HEK293T (cell line): Measurements from ENCODE around the gene ATP23.

Experiments
- CTCF ChIA-PET: fragments of 350-600 bp; formaldehyde crosslinking; extraction: SDS; loops from one replicate; lab custom pipeline; 2021; ENCODE audit warnings: antibody characterized with exemption, inconsistent platforms; lab: Yijun Ruan, JAX
- POLR2A ChIA-PET: fragments of 350-600 bp; formaldehyde crosslinking; extraction: SDS; loops from one replicate; lab custom pipeline; 2020; ENCODE audit warnings: antibody characterized with exemption, inconsistent platforms; lab: Yijun Ruan, JAX
- DNase-seq: peaks from one replicate; pipeline ENCODE4 v3.0.0; 2012; ENCODE audit warnings: mixed read lengths; ENCODE audit errors: extremely low spot score
- ARNT ChIP-seq: fragments of 450-650 bp; IDR thresholded peaks from 2 replicates; pipeline ENCODE4 v1.6.1; 2017; ENCODE audit warnings: mild to moderate bottlenecking
- BHLHE40 ChIP-seq: fragments of 450-650 bp; IDR thresholded peaks from 2 replicates; pipeline ENCODE4 v1.6.1; 2016; ENCODE audit warnings: mild to moderate bottlenecking, moderate library complexity, borderline replicate concordance
- CTBP1 ChIP-seq: fragments of 450-650 bp; IDR thresholded peaks from 2 replicates; pipeline ENCODE4 v1.6.1; 2016; ENCODE audit warnings: borderline replicate concordance
- ELF4 ChIP-seq: fragments of 450-650 bp; IDR thresholded peaks from 2 replicates; pipeline ENCODE4 v1.6.1; 2017; ENCODE audit warnings: antibody characterized with exemption
- FOXA1 ChIP-seq: fragments of 450-650 bp; IDR thresholded peaks from 2 replicates; pipeline ENCODE4 v1.6.1; 2016; ENCODE audit warnings: mild to moderate bottlenecking
- FOXK2 ChIP-seq: fragments of 450-650 bp; IDR thresholded peaks from 2 replicates; pipeline ENCODE4 v1.6.1; 2016; ENCODE audit warnings: mild to moderate bottlenecking
- FOXM1 ChIP-seq: fragments of 450-650 bp; IDR thresholded peaks from 2 replicates; pipeline ENCODE4 v1.6.1; 2017; ENCODE audit warnings: mild to moderate bottlenecking, borderline replicate concordance
- HDGF ChIP-seq: fragments of 450-650 bp; IDR thresholded peaks from 2 replicates; pipeline ENCODE4 v1.6.1; 2017; ENCODE audit warnings: antibody characterized with exemption, borderline replicate concordance
- L3MBTL2 ChIP-seq: fragments of 450-650 bp; conservative IDR thresholded peaks from 2 replicates; pipeline ENCODE4 v1.6.1; 2016; ENCODE audit warnings: mild to moderate bottlenecking
- LEF1 ChIP-seq: fragments of 450-650 bp; IDR thresholded peaks from 2 replicates; pipeline ENCODE4 v1.6.1; 2017; ENCODE audit warnings: mild to moderate bottlenecking, borderline replicate concordance
- NFRKB ChIP-seq: fragments of 450-650 bp; IDR thresholded peaks from 2 replicates; pipeline ENCODE4 v1.6.1; 2016; ENCODE audit warnings: mild to moderate bottlenecking, moderate library complexity
- PKNOX1 ChIP-seq: fragments of 450-650 bp; IDR thresholded peaks from 2 replicates; pipeline ENCODE4 v1.6.1; 2016
- SP1 ChIP-seq: fragments of 450-650 bp; IDR thresholded peaks from 2 replicates; pipeline ENCODE4 v1.6.1; 2017
- SUZ12 ChIP-seq: fragments of 450-650 bp; IDR thresholded peaks from 2 replicates; pipeline ENCODE4 v1.6.1; 2016; ENCODE audit warnings: mild to moderate bottlenecking
- TARDBP ChIP-seq: fragments of 450-650 bp; IDR thresholded peaks from 2 replicates; pipeline ENCODE4 v1.6.1; 2016
- ZNF384 ChIP-seq: fragments of 450-650 bp; IDR thresholded peaks from 2 replicates; pipeline ENCODE4 v1.6.1; 2016

Gene ATP23

GRCh38 chr12:57993834-57994233 lies 52.5 kb downstream of the ATP23 start:
- no peak for DNase-seq
- no peak for TF ChIP-seq TARDBP
- TF ChIP-seq FOXA1, result no peak
- no peak for TF ChIP-seq ELF4
- no peak for TF ChIP-seq ZNF384
- TF ChIP-seq SUZ12, result no peak
- TF ChIP-seq LEF1, result no peak
- TF ChIP-seq L3MBTL2, result no peak
- TF ChIP-seq BHLHE40, result no peak
- no peak for TF ChIP-seq NFRKB
- TF ChIP-seq ARNT, result no peak
- no peak for TF ChIP-seq HDGF
- no peak for TF ChIP-seq FOXK2
- no peak for TF ChIP-seq CTBP1
- no peak for TF ChIP-seq FOXM1
- no peak for TF ChIP-seq PKNOX1
- TF ChIP-seq SP1, result no peak
- ChIA-PET POLR2A (no interaction called here), CTCF (no interaction called here)

GRCh38 chr12:57996520-57996919 lies 55.2 kb downstream of the ATP23 start:
- no peak for DNase-seq
- ChIA-PET POLR2A (no interaction called here), CTCF (no interaction called here)
- TF ChIP-seq ARNT, result no peak
- no peak for TF ChIP-seq LEF1
- no peak for TF ChIP-seq SUZ12
- TF ChIP-seq ZNF384, result no peak
- no peak for TF ChIP-seq L3MBTL2
- TF ChIP-seq BHLHE40, result no peak
- TF ChIP-seq SP1, result no peak

DNA sequence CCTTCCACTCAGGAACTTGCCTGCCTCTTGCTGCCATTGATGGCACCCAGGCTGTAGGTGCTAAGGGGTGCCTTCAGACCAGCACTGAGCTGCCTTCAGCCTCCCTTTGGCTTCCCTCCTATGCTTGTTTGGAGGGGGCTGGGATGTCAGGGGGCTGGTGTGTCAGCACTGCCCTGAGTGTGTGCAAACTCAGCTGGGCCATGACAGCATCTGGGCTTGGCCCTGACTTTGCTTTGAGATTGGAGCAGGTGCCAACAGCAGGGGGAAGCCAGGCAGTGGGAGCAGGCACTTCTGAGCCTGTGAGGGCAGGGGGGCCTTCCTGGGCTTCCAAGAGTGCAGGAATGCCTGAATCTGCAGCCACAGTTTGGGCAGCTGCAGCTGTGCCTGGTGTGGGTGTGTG lies 56.9 kb downstream of the ATP23 start:
- no peak for DNase-seq
- POLR2A ChIA-PET, result no interaction called here
- CTCF ChIA-PET, result no interaction called here
- no peak for TF ChIP-seq ELF4
- TF ChIP-seq PKNOX1, result no peak

- no peak for DNase-seq
- ChIA-PET CTCF (no interaction called here), POLR2A (no interaction called here)
- no peak for TF ChIP-seq FOXM1
- no peak for TF ChIP-seq ELF4
- no peak for TF ChIP-seq ARNT
- TF ChIP-seq NFRKB, result no peak
- no peak for TF ChIP-seq BHLHE40
- TF ChIP-seq TARDBP, result no peak
- TF ChIP-seq LEF1, result no peak
- TF ChIP-seq L3MBTL2, result no peak
Observed at GRCh38 chr12:58000499-58000898, 59.1 kb downstream of the ATP23 start.

GRCh38 chr12:58007875-58008274 lies 66.5 kb downstream of the ATP23 start:
- TF ChIP-seq ARNT (no peak), SUZ12 (no peak), BHLHE40 (no peak), FOXM1 (no peak), FOXA1 (no peak), L3MBTL2 (no peak), SP1 (no peak), ZNF384 (no peak)
- ChIA-PET CTCF (no interaction called here), POLR2A (no interaction called here)
- DNase-seq, result no peak

GRCh38 chr12:58008634-58009033 lies 67.3 kb downstream of the ATP23 start:
- ChIA-PET POLR2A (no interaction called here), CTCF (no interaction called here)
- TF ChIP-seq SUZ12 (no peak), HDGF (no peak), ELF4 (no peak), TARDBP (no peak), ARNT (no peak), FOXA1 (no peak), SP1 (no peak), FOXK2 (no peak), L3MBTL2 (no peak), BHLHE40 (no peak), LEF1 (no peak)

More at GRCh38 chr12:58008634-58009033, 67.3 kb downstream of the ATP23 start:
- DNase-seq, result no peak
